H1 (cell line): ENCODE results near the gene OST4.
"Not testable (repeated sequence)": the region's sequence is repeated elsewhere in the genome, so short reads cannot be mapped to it uniquely, and the experiment has no call there.

Source experiments
- CEBPB ChIP-seq: IDR thresholded peaks from 2 replicates; pipeline ENCODE4 v1.6.1; 2012; ENCODE audit warnings: low read depth, low read length
- EZH2 ChIP-seq: fragments of 200-600 bp; sonication (generic); IDR thresholded peaks from 2 replicates; pipeline ENCODE4 v1.7.1; 2012; ENCODE audit warnings: low read depth, mild to moderate bottlenecking, moderate library complexity, low read length, inconsistent platforms; ENCODE audit not compliant: severe bottlenecking
- KDM1A ChIP-seq: fragments of 200-600, 300-600 bp; sonication (generic); IDR thresholded peaks from 2 replicates; pipeline ENCODE4 v1.7.1; 2016; ENCODE audit warnings: mild to moderate bottlenecking, low read length, borderline replicate concordance
- POLR2A ChIP-seq, 2 experiments: IDR thresholded peaks; 1 replicate in 1 of 2; 2 replicates in 1 of 2; pipeline ENCODE4 v1.6.1; 2011; ENCODE audit warnings: low read depth in 2 of 2, low read length in 2 of 2, mild to moderate bottlenecking in 2 of 2; ENCODE audit errors: control extremely low read depth in 1 of 2
- POLR2AphosphoS5 ChIP-seq: IDR thresholded peaks from 2 replicates; pipeline ENCODE4 v1.6.1; 2011; ENCODE audit warnings: low read depth, low read length
- TCF12 ChIP-seq: IDR thresholded peaks from 2 replicates; pipeline ENCODE4 v1.6.1; 2011; ENCODE audit warnings: low read depth, mild to moderate bottlenecking, low read length
- TF ChIP-seq, protein P1 (sequence below), 3 experiments: IDR thresholded peaks; 1 replicate in 2 of 3; 2 replicates in 1 of 3; pipeline versions ENCODE4 v1.5.1 to v1.6.1; 2011; ENCODE audit warnings: low read length in 3 of 3, mild to moderate bottlenecking in 3 of 3, inconsistent platforms in 2 of 3, low read depth in 1 of 3, moderate library complexity in 1 of 3; ENCODE audit not compliant: insufficient read depth in 1 of 3; ENCODE audit errors: control extremely low read depth in 1 of 3

- not testable (repeated sequence) for TF ChIP-seq EZH2; TCF12; POLR2A (IDR thresholded peaks at IDR 0.05; ENCODE audit: control extremely low read depth in 1 of 2, low read depth in 2 of 2, low read length in 2 of 2); CEBPB; POLR2AphosphoS5; KDM1A
- TF ChIP-seq, protein P1, sequence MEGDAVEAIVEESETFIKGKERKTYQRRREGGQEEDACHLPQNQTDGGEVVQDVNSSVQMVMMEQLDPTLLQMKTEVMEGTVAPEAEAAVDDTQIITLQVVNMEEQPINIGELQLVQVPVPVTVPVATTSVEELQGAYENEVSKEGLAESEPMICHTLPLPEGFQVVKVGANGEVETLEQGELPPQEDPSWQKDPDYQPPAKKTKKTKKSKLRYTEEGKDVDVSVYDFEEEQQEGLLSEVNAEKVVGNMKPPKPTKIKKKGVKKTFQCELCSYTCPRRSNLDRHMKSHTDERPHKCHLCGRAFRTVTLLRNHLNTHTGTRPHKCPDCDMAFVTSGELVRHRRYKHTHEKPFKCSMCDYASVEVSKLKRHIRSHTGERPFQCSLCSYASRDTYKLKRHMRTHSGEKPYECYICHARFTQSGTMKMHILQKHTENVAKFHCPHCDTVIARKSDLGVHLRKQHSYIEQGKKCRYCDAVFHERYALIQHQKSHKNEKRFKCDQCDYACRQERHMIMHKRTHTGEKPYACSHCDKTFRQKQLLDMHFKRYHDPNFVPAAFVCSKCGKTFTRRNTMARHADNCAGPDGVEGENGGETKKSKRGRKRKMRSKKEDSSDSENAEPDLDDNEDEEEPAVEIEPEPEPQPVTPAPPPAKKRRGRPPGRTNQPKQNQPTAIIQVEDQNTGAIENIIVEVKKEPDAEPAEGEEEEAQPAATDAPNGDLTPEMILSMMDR (IDR thresholded peaks at IDR 0.05; ENCODE audit: control extremely low read depth in 1 of 3, insufficient read depth in 1 of 3, low read depth in 1 of 3, low read length in 3 of 3): not testable (repeated sequence)
These were observed 39.3 kb upstream of the OST4 start for GRCh38 chr2:27110603-27111352.
